Astrocyte (in vitro differentiated cells and primary cell): ENCODE measurements around the gene ERG28. TPM values are rescaled to one million over a fixed set of nuclear protein-coding genes. Genes with fewer than 3 reads are reported as not detected.
A peak's percentile ranks its signal among the peaks of the same experiment; 100 is the strongest.

Source experiments
- DNase-seq: peaks from one replicate; pipeline ENCODE4 v3.0.0-alpha.2; 2010; ENCODE audit warnings: low read depth
- FAIRE-seq: peaks from 2 replicates; lab custom pipeline; 2011; peaks lifted over from hg19 to GRCh38; lab: Jason Lieb, UNC
- H2AFZ ChIP-seq: 2 replicates; pipeline ENCODE4 v1.6.0; 2012; ENCODE audit warnings: low read depth, low read length, inconsistent platforms
- H3K27ac ChIP-seq: 2 replicates; pipeline ENCODE4 v1.5.1; 2011; ENCODE audit warnings: low read depth, low read length, inconsistent platforms
- H3K27me3 ChIP-seq: 2 replicates; pipeline ENCODE4 v1.6.0; 2011; ENCODE audit warnings: low read length, inconsistent platforms; ENCODE audit not compliant: insufficient read depth
- H3K36me3 ChIP-seq: 2 replicates; pipeline ENCODE4 v1.5.1; 2011; ENCODE audit warnings: low read length, inconsistent platforms; ENCODE audit not compliant: insufficient read depth
- H3K4me1 ChIP-seq: 2 replicates; pipeline ENCODE4 v1.5.1; 2011; ENCODE audit warnings: low read length, inconsistent platforms; ENCODE audit not compliant: insufficient read depth
- H3K4me2 ChIP-seq: 2 replicates; pipeline ENCODE4 v1.6.0; 2012; ENCODE audit warnings: low read length, inconsistent platforms
- H3K4me3 ChIP-seq: 2 replicates; pipeline ENCODE4 v1.5.1; 2011; ENCODE audit warnings: low read depth, mild to moderate bottlenecking, low read length, inconsistent platforms; ENCODE audit not compliant: insufficient read depth
- H3K79me2 ChIP-seq: 2 replicates; pipeline ENCODE4 v1.6.0; 2012; ENCODE audit warnings: mild to moderate bottlenecking, low read length, inconsistent platforms; ENCODE audit not compliant: insufficient read depth
- H3K9ac ChIP-seq: 2 replicates; pipeline ENCODE4 v1.6.0; 2012; ENCODE audit warnings: mild to moderate bottlenecking, low read length, inconsistent platforms
- H3K9me3 ChIP-seq: 2 replicates; pipeline ENCODE4 v1.5.1; 2012; ENCODE audit warnings: low read depth, mild to moderate bottlenecking, low read length, inconsistent platforms; ENCODE audit not compliant: insufficient read depth
- H4K20me1 ChIP-seq: 2 replicates; pipeline ENCODE4 v1.6.0; 2012; ENCODE audit warnings: low read length, inconsistent platforms; ENCODE audit not compliant: insufficient read depth
- H3K27ac Mint-ChIP-seq: one replicate; pipeline ENCODE4 v1.8.0; 2021; ENCODE audit warnings: mild to moderate bottlenecking, mixed read lengths; ENCODE audit not compliant: unreplicated experiment
- H3K27me3 Mint-ChIP-seq: one replicate; pipeline ENCODE4 v1.8.0; 2021; ENCODE audit warnings: low read depth, mixed read lengths; ENCODE audit not compliant: unreplicated experiment
- H3K36me3 Mint-ChIP-seq: one replicate; pipeline ENCODE4 v1.8.0; 2021; ENCODE audit warnings: low read depth, mixed read lengths; ENCODE audit not compliant: unreplicated experiment
- H3K4me1 Mint-ChIP-seq: one replicate; pipeline ENCODE4 v1.8.0; 2021; ENCODE audit warnings: low read depth, mixed read lengths; ENCODE audit not compliant: unreplicated experiment
- H3K4me3 Mint-ChIP-seq: one replicate; pipeline ENCODE4 v1.8.0; 2021; ENCODE audit warnings: mild to moderate bottlenecking, moderate library complexity, mixed read lengths; ENCODE audit not compliant: unreplicated experiment
- H3K9me3 Mint-ChIP-seq: one replicate; pipeline ENCODE4 v1.8.0; 2021; ENCODE audit warnings: mild to moderate bottlenecking, mixed read lengths; ENCODE audit not compliant: unreplicated experiment
- CTCF ChIP-seq: IDR thresholded peaks from 2 replicates; pipeline ENCODE4 v1.5.1; 2011; ENCODE audit warnings: low read depth, mild to moderate bottlenecking, inconsistent platforms, low read length, moderate library complexity; ENCODE audit not compliant: insufficient read depth
- EZH2 ChIP-seq: IDR thresholded peaks from 2 replicates; pipeline ENCODE4 v1.6.1; 2012; ENCODE audit warnings: mild to moderate bottlenecking, low read length, inconsistent platforms; ENCODE audit not compliant: insufficient read depth
- total RNA-seq: library from RNA; stranded (reverse); gene quantifications from 2 replicates; pipeline ENCODE4 v1.2.1, GENCODE V29; 2021

The ERG28 gene
- total RNA-seq, 1 donor from 2014 or later, result 23.1 TPM

- peaks cover 15% of the 10 kb centered on the region for H3K4me1 Mint-ChIP-seq
- peaks cover 15% of the 10 kb centered on the region for H3K36me3 Mint-ChIP-seq
- no peak for FAIRE-seq
- Histone ChIP-seq H3K4me2 (peak overlapping the region; percentile 57), H3K9ac (peak overlapping the region; percentile 6), H3K9me3 (no peaks in the 10 kb centered on the region), H3K27me3 (no peaks in the 10 kb centered on the region), H3K4me3 (no peak overlapping the region), H4K20me1 (no peaks in the 10 kb centered on the region), H3K4me1 (peaks cover 15% of the 10 kb centered on the region), H3K36me3 (peaks cover 13% of the 10 kb centered on the region), H2AFZ (peak overlapping the region; percentile 11), H3K27ac (peak overlapping the region; percentile 58), H3K79me2 (no peaks in the 10 kb centered on the region)
- no peaks in the 10 kb centered on the region for H3K27me3 Mint-ChIP-seq
- TF ChIP-seq CTCF (no peak), EZH2 (no peak)
- no peak overlapping the region for H3K4me3 Mint-ChIP-seq
- no peaks in the 10 kb centered on the region for H3K9me3 Mint-ChIP-seq
- peak; percentile 82 for DNase-seq
- peak overlapping the region; percentile 60 for H3K27ac Mint-ChIP-seq
Measured at GRCh38 chr14:75702616-75703261, 42.1 kb upstream of the ERG28 start.

- Mint-ChIP-seq H3K27ac (peak overlapping the region; percentile 60), H3K4me1 (peaks cover 22% of the 10 kb centered on the region), H3K4me3 (no peak overlapping the region), H3K36me3 (peaks cover 15% of the 10 kb centered on the region), H3K27me3 (no peaks in the 10 kb centered on the region), H3K9me3 (no peaks in the 10 kb centered on the region)
- FAIRE-seq (no peak), DNase-seq (peak; percentile 24)
- Histone ChIP-seq H2AFZ (no peak overlapping the region), H3K4me1 (peaks cover 15% of the 10 kb centered on the region), H3K4me2 (peak overlapping the region; percentile 57), H3K4me3 (no peak overlapping the region), H3K27ac (peak overlapping the region; percentile 58), H3K9me3 (no peaks in the 10 kb centered on the region), H4K20me1 (no peaks in the 10 kb centered on the region), H3K79me2 (no peaks in the 10 kb centered on the region), H3K27me3 (no peaks in the 10 kb centered on the region), H3K9ac (peak overlapping the region; percentile 6), H3K36me3 (peaks cover 13% of the 10 kb centered on the region)
- TF ChIP-seq EZH2 (no peak), CTCF (no peak)
Measured at GRCh38 chr14:75702122-75702521, 41.4 kb upstream of the ERG28 start.

GRCh38 chr14:75700295-75700694 is 39.6 kb upstream of the ERG28 start:
- no peak overlapping the region for H3K27ac ChIP-seq
- Mint-ChIP-seq H3K4me1 (peaks cover 22% of the 10 kb centered on the region), H3K4me3 (no peak overlapping the region), H3K27ac (no peak overlapping the region), H3K9me3 (peaks cover 2% of the 10 kb centered on the region), H3K36me3 (peaks cover 17% of the 10 kb centered on the region), H3K27me3 (no peaks in the 10 kb centered on the region)
- peaks cover 15% of the 10 kb centered on the region for H3K4me1 ChIP-seq
- H3K4me2 ChIP-seq, result no peak overlapping the region
- H3K79me2 ChIP-seq, result no peaks in the 10 kb centered on the region
- TF ChIP-seq EZH2 (no peak), CTCF (no peak)
- H3K27me3 ChIP-seq, result no peaks in the 10 kb centered on the region
- FAIRE-seq (no peak), DNase-seq (no peak)
- no peak overlapping the region for H3K4me3 ChIP-seq
- no peaks in the 10 kb centered on the region for H4K20me1 ChIP-seq
- H3K9ac ChIP-seq, result no peak overlapping the region
- H3K9me3 ChIP-seq, result no peaks in the 10 kb centered on the region
- H3K36me3 ChIP-seq, result peaks cover 13% of the 10 kb centered on the region
- no peak overlapping the region for H2AFZ ChIP-seq
